Activated CD4-positive, alpha-beta T cell treated with anti-CD3 and anti-CD28 coated beads, Interleukin-10, Interleukin-2, amounts not matched to agents 100 ng/mL and 50 ng/mL, durations not matched to agents 16 hours and 8 hours (primary cell): ENCODE measurements around the gene UNKL.
"Not testable (repeated sequence)": the region's sequence is repeated elsewhere in the genome, so short reads cannot be mapped to it uniquely, and the experiment has no call there.

Experiments used
- DNase-seq: peaks from one replicate; pipeline ENCODE4 v3.0.0-alpha.2; 2020

Gene UNKL

DNA sequence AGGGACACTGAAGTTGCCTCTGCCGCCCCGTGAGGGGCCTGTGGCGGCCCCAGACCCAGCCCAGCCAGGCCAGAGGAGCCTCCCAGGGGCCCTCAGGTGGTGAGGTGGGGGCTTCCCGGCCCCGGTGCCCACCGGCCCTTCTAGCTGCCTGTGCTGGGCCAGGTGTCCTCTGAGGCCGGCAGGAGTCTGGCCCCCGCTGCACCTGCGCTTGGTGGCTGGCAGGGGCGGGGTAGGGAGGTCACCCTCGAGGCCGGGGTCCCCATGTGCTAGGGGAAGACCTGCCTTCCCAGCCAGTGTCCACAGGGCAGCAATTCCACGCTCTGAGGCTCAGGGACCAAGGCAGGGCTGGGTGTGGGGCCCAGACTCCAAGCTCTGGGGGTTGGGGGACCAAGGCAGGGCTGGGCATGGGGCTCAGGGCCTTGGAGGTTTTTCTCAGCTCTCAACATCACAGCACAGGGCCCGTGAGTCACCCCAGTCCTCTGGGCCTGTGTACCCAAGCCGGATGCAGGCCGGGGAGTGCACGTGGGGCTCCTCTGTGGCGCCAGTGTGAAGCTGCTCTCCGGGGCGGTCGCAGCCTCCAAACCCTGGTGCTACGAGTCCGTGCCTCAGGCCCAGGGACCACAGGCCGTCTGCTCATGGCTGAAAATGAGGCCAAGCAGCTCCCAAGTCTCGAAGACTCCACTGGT is 31.2 kb upstream of the UNKL start:
- no peak for DNase-seq

DNA sequence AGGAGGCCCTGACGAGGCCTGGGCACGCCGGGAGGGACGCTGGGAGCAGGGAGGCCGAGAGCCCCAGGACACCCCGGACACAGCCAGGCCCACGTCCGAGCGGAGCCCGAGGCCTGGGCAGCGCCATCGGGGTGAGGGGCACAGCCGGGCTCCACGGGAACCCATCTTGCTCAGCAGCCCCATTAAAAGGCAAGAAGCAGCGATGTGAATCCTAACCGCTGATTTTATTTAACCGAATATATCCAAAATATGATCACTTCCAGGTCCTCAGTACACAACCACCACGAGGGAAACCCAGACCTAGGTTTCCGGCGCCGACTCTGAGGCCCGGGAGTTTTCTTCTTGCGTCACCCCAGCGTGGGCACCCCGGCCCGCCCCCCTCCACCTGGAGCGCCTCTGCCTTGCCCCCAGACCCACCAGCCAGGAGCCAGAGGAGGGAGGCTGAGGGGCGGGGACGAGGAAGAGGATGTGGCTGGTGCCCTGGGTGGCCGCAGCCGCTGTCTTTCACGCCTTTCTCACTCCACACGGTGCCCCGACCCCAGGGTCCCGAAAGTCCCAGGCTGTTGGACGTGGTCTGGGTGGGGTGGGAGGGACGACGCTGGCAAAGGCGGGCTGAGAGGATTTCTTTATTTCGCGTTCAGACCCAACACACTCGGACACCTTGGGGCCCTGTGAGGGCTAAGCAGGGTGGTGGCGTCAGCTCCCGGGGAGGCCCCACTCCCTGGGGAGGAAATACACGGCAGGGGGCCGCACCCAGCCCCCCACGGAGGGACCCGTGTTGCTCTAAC is 30.4 kb upstream of the UNKL start:
- DNase-seq, result no peak

DNA sequence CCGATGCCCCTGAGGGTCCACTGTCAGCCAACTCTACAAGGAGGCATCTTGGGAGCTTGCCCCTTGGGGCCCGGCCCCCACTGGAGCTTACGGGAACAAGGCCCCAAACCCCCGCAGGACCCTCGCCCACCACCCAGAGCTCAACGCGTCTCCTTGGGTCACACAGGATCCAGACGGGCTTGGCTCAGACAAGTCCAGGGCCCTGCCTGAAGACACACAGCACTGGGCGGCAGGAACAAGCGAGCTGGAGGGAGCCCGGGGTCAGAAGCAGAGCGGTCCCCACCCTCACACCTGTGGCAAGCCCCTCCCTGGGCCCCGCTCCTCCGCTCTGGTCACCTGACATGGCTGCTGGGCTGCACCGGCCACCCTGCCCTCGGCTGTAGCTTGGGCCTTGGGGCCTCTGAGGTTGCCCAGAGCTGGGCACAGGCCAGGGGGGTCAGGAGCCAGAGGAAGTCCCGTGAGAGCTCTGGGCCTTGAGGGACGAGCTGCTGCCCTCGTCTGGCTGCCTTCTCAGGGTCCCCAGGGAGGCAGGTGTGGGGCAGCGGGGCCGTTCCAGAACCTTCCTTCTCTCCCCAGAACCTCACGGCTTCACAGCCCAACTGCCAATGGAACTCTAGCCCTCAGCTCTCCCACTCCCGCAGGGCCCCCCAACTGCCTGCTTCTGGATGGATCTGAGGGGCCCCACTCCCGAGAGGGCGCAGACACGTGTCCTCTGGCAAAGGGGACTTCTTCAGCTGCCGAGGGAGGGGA is 29.7 kb upstream of the UNKL start, which contains the start of gene CCDC154:
TSS of gene CCDC154 (minus strand) at position 577 of the 750 bp plus-strand sequence. CDS start at position 343, 234 bp downstream.
- no peak for DNase-seq

DNA sequence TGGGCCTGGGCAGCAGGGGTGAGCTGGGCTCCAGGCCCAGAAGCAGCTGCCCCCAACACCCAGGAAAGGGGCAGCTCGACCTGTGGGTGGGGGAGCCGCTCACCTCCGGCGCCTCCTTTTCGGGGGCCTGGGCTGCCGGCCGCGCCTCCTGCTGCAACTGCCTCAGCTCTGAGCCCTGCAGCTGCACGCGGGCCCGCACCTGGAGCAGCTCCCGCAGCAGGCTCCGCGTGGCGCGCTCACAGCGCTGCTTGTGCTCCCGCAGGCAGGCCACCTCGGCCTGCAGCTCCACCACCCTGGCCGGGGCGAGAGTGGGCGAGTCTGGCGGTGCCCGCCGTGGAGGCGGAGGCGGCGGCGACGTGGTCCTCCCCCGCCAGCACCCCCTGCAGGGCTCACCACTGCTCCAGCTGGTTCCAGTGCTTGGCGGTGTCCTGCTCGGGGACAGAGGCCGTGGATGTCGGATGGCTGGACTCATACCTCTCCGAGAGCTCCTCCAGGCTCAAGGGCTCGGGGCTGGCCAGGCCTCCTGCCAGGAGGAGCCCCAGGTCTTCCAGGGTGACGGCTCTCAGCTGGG is 29.0 kb upstream of the UNKL start:
- no peak for DNase-seq

DNA sequence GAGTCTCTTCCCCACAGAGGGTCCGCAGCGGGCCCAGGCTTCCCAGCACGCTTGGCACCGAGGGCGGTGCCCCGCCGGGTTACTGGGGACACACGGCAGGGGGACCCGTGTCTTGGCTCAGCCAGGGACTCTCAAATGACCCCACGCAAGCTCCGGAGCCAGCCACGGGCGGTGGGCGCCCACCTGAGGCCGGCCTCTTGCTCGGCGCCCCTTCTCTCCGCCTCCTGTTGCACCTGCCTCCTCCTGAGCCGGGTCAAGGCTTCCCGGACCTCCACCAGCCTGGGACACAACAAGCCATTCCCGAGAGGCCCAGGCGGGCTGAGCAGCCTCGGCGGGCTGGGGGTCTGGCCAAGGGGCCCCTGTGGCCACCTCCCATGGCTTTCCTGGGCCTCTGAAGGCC is 28.2 kb upstream of the UNKL start:
- DNase-seq, result no peak

DNA sequence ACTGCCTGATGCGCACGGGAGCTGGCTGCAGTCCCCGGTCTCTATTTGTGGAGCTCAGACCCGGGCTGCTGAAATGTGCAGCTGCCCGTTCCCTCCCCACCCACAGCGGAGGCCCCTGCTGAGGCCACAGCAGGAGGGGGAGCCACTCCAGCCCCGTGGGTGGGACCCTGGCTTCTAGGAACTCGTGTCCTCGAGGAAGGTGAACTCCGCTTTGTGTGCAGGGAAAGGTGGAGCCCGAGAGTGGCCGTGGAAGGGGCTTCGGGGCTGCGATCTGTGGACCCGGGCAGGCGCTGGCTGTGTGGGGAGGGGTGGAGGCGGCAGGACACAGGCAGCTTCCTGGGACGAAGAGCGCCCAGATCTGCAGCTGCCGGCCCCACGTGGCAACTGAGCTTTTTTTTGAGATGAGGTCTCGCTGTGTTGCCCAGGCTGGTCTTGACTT is 26.9 kb upstream of the UNKL start:
- no peak for DNase-seq

DNA sequence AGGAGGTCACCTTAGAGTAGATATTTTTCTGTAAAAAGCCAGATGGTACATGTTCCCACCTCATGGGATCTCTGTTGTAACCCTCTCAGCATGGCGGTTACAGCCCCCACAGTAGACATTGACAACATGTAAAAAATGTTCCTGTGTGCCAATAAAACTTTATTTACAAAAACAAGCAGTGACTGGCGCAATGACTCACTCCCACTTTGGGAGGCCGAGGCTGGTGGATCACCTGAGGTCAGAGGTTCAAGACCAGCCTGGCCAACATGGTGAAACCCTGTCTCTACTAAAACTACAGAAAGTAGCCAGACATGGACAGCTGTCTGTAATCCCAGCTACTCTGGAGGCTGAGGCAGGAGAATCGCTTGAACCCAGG is 25.2 kb upstream of the UNKL start:
- not testable (repeated sequence) for DNase-seq

DNA sequence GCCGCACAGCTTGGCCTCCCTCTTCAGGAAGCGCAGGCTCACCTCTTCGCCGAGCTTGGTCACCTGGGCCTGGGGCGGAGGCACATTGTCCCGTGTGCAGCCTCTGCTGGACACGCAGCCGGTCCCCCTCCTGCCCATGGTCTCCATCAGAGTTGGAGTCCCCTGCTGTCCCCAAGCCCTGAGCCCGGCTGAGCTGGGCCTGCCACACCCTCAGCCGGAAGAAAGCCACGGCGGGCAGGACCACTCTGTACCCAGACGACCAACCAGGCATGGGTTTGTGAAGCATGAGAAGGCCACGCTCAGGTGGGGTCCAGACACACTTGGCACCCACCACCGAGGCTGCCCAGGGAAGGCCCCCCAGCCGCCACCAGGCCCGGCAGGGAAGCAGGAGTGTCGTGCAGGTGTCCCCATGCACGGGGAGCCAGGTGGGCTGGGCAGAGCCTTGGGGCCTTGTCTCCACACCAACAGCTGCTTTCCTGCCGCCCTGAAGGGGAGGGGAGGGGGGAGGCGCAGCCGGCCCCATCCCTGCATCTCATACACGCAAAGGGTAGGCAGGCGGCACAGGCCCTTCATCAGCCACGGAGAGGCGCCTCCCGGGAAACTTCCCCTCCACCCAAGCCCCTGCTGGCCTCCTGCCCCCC is 24.7 kb upstream of the UNKL start:
- DNase-seq, result no peak

DNA sequence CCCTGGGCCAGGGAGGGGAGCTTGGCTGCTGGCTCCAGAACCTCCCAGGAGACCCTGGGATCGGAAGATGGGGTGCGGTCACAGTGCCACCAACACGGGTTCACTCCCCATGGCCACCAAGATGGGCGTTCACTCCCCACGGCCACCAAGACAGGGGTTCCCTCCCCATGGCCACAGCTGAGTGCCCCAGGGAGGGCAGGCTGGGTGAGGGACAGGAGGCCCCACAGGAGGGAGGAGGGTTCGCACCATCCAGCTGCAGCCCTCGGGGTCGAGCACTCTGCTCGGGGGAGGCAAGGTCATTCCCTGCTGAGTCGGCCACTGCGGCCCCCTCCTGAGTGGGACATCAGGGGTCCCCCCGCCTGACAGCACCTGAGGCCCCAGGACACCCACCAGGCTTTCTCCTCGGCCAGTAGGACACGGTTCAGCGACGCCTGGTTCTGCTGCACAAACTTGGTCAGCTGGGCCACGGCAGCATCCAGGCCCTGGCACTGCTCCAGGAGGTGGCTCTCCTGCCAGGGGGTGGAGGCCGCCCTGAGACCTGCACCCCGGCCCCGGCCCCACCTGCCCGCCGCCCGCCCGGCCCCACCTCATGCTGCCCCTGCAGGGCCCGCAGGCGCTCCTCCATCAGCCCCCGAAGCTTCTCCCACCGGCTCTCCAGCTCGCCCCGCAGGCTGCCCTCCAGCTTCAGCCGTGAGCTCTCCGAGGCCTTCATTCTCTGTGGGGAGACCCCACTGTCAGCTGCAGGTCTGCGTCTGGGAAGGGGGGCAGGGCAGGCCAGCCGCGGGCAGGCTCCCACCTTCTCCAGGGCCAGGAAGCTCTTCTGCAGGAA is 23.9 kb upstream of the UNKL start:
- no peak for DNase-seq

DNA sequence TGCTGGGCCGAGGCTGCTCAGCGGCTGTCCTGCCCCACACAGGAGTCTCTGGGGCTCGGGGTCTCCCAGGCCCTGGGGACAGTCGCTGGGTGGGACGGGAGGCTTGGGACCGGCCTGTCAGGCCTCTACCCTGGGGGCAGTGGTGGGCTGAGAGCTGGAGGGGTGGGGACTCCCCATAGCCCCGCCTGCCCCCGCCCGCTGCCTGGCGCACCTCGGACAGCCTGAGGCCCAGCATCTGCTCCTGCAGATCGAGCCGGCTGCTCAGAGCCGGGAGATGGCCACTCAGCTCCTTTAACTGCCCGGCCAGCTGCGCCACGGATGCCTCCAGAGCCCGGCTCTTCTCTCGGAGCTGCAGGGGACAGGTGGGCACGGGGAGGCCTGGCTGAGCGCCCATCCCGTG is 23.1 kb upstream of the UNKL start:
- no peak for DNase-seq

DNA sequence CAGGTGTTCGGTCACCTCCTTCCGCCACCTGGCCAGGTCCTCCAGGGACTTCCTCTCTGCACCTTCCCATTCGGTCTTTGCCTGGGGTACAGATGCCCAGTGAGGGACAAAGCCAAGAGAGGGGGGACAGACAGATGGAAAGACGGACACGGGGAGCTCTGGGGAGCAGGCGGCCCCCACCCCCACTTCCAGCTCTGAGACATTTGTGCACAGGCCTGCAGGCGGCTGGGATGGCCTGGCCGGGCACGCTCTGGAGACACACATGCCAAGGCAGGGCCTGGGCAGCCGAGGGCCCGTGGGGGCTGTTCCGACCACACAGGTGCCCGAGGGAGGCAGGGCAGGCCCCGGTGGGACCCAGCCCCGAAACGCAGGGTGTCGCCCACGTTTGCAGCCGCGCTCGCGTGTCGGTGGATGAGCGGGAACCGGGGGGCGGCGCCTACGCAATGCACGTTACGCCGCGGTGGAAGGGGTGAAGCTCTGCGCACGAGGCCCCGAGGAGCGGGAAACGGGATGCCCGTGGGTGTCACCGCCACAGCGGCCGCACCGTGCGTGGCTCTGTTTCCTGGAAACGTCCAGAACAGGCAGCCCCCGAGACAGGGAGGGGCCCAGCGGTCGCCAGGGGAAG is 22.3 kb upstream of the UNKL start:
- no peak for DNase-seq

DNA sequence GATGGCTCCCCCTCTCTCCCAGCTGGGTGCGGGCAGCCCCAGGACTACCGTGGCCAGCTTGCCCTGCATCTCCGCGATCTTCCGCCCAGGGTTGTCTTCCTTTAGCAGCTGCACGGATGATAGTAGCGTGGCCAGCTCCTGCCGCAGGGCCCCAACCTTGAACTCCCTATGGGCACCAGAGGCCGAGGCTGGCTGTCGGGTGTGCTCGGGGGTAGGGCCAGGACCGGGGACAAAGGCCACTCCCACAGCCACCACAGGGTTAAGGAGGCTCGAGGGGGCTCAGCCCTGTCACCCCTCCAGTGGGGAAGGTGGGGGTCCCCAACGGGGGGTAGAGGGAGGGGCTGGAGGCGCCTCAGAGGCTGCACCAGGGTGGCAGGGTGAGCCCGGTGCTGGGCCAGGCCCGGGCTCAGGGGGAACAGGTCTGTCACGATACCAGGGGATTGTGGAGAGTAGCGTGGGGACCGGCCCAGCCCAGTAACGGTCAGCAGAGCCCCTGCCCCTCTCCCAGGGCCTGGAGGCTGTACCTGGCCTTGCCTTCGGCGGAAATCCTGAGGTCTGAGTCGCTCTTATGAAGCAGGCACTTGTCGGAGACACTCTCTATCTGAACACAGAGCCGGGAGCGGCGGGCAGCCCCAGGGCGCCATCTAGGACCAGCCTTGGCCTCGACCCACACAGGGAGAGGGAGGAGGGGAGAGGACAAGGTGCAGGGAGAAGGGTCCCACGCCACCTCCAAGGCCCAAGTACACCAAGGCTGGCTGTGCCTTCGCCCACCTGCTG is 21.6 kb upstream of the UNKL start:
- DNase-seq, result no peak

DNA sequence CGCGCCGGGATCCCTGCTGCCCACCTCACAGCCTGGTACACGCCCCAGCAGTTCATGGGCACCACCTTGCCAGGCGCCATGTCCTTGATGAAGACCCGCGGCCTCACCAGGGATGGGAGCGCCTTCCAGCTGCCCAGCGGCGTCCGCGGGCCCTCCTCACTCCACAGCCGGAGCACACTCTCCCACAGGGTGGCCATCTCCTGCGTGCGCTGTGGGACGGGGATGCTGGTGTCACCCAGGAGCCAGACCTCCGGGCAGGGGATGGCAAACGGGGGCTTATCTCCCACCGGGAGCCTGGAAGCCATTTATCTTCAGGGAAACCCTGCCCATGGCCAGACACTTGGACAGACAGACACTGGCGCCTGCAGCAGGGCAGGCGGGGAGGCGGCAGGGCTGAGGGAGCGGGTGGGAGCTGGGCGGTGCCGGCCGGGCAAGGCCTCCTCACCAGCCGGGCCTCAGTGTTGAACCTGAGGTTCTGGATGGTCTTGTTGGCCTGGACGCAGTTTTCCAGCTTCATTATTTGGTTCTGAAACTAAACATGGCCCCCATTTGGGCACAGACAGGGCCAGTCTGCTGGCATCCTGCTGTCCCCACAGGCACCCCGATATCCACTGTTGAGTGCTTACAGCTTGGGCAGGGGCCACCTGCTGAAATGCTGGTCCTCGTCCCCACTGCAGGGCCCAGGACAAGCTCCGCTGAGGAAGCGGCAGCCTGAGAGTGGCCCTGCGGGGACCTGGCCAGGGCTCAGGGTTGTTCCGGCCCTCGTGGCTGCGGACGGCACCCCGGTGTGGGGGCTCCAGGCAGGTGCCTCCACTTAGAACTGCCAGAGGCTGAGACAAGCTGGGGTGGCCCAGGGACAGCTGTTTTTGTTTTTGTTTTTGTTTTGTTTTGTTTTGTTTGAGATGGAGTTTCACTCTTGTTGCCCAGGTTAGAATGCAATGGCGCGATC is 20.4 kb upstream of the UNKL start:
- no peak for DNase-seq

DNA sequence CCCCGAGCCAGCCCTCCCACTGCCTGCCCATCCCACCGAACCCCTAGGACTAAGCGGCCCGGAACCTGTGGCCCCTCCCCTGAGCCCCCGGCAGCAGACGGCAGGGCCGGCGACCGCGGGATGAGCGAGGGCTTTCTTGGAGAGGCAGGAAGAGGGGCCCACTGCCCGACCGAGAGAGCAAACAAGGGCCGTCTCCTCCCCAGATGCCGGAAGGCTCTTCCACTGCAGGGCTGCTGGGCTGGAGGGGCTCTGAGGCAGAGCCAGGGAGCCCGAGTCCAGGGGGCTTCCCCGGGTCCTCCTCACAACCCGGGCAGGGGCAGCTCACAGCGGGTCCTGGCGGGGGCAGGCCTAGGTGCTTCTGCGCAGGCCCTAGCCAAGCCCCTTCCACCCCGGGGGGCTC is 19.3 kb upstream of the UNKL start:
- no peak for DNase-seq

DNA sequence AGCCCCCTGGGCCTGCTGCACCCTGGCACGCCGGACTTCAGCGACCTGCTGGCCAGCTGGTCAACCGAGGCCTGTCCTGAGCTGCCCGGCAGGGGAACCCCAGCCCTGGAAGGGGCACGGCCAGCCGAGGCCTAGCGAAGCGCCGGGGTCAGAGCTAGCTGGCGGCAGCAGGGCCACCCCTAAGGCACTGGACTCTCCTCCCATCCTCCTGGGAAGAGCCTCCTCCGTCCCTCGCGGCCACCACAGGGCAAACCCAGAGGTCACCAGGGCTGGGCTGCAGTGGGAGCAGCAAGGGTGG is 18.7 kb upstream of the UNKL start:
- no peak for DNase-seq

DNA sequence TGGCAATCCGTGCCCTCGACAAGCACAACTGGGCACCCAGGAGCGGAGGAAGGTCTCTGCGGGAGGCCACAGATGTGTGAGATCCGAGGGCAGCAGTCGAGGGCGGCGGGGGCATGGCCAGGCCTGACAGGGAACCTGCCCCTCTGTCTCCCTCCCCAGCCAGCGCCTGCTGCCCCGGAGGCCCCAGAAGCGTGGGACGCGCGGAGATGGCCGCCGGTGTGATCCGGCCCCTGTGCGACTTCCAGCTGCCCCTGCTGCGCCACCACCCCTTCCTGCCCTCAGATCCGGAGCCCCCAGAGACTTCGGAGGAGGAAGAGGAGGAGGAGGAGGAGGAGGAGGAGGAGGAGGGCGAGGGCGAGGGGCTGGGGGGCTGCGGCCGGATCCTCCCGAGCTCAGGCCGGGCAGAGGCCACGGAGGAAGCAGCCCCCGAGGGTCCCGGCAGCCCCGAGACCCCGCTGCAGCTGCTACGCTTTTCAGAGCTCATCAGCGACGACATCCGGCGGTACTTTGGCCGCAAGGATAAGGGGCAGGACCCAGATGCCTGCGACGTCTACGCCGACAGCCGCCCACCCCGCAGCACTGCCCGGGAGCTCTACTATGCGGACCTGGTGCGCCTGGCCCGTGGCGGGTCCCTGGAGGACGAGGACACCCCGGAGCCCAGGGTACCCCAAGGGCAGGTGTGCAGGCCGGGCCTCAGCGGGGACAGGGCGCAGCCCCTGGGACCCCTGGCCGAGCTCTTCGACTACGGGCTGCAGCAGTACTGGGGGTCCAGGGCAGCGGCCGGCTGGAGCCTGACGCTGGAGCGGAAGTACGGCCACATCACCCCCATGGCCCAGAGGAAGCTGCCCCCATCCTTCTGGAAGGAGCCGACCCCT is 18.1 kb upstream of the UNKL start:
- DNase-seq, result no peak

DNA sequence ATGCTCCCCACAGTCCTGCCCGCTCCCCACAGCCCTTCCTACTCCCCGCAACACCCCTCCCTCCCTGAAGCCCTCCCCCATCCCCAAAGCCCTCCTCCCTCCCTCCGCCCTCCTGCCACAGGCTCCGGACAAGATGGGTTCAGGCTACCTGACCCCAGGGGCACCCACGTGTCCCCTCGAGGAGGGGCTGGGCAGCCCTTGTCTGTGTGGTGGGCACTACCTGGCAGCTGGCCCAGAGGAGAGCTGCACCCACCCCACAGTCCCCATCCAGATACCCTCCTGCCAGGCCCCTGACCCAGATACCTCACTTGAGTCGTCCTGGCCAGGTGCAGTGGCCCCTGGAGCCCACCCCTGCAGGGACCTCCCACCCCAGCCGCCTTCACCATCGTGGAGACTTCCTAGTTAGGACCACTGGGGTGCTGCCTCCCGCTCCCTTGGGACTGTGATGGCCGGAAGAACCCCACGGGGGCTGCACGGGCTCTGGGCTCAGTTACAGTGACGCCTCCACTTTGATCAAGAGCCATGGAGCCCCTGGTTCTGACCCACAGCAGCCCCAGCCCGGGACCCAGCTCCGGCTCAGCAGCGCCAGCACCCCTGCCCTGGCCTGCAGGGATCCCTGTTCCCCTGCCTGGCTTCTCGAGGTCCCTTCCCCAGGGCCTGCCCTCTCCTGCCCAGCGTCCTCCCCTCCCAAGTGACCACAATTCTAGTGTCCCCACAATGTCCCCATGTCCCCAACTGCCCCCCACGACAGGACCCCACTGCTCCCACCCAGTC is 17.2 kb upstream of the UNKL start:
- no peak for DNase-seq
